ENCODE results near the gene CA7. TPM values are rescaled to one million over a fixed set of nuclear protein-coding genes. Genes with fewer than 3 reads are reported as not detected.
"Not testable (repeated sequence)": the region's sequence is repeated elsewhere in the genome, so short reads cannot be mapped to it uniquely, and the experiment has no call there.

The CA7 gene
- total RNA-seq, 1 experiment from 2014 or later = not detected

- DNase-seq (ENCODE audit: low read depth) = no peak
Observed at GRCh38 chr16:66846266-66846665, 2.1 kb downstream of the CA7 start.

- no peak for DNase-seq (ENCODE audit: low read depth)
Observed at GRCh38 chr16:66846831-66847230, 2.6 kb downstream of the CA7 start.

- no peak for DNase-seq (ENCODE audit: low read depth)
Observed at GRCh38 chr16:66847533-66848067, 3.4 kb downstream of the CA7 start.

- no peak for DNase-seq (ENCODE audit: low read depth)
Observed at GRCh38 chr16:66848172-66848571, 4.0 kb downstream of the CA7 start.

DNA sequence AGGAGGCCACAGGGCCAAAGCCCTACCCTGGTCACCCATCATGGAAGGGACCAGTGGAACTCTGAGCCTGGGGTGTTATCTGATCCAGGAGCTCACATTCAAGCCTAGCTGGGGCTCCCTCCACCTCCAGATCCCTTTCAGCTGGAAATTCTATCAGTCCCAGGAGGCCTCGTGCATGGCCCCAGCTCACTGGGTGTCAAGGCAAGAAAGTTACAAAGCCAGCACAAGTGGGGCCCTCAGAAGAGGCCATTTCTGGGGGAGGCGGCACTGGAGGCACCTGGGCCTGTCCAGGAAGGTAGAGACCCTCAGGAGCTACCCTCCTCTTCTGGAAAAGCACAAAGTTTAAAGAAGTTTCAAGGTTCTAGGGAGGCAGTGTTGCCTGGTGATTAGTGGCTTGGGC lies 4.8 kb downstream of the CA7 start:
- no peak for DNase-seq (ENCODE audit: low read depth)

DNA sequence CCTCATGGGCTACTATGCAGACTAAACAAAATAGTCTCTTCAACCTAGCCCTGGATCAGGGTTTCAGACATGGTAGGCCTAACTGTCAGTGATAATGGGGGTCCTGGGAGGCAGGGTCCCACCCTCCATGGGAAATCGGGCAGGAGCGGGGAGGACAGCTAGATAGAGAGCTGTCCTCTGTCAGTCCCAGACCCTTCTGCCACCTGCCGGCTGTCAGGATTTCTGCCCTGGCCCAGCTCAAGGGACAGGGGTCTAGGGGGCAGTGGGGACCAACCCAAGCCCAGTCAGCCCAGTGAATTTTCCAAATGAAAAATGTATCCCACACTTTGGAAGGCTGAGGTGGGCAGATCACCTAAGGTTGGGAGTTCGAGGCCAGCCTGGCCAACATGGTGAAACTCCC lies 5.3 kb downstream of the CA7 start:
- DNase-seq (ENCODE audit: low read depth) = no peak

DNA sequence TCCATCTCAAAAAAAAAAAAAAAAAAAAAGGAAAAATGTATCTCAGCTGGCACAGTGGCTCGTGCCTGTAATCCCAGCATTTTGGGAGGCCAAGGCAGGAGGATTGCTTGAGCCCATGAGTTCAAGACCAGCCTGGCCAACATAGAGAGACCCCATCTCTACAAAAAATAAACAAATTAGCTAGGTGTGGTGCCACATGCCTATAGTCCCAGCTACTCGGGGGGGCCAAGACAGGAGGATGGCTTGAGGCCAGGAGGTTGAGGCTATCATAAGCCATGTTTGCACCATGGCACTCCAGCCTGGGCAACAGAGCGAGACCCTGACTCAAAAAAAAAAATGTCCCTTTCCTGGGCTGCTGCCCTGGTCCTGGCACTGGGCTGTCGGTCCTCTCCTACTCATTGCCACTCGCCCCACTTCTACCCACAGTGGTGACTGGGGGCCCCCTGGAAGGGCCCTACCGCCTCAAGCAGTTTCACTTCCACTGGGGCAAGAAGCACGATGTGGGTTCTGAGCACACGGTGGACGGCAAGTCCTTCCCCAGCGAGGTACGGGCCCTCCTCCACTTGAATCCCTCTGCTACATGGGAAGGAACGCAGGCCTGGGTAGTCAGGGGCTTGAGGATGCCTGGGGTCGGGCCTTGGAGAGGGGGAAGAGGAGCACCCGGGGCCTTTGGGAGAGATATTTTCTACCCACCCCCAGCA lies 6.1 kb downstream of the CA7 start:
- no peak for DNase-seq (ENCODE audit: low read depth)

DNA sequence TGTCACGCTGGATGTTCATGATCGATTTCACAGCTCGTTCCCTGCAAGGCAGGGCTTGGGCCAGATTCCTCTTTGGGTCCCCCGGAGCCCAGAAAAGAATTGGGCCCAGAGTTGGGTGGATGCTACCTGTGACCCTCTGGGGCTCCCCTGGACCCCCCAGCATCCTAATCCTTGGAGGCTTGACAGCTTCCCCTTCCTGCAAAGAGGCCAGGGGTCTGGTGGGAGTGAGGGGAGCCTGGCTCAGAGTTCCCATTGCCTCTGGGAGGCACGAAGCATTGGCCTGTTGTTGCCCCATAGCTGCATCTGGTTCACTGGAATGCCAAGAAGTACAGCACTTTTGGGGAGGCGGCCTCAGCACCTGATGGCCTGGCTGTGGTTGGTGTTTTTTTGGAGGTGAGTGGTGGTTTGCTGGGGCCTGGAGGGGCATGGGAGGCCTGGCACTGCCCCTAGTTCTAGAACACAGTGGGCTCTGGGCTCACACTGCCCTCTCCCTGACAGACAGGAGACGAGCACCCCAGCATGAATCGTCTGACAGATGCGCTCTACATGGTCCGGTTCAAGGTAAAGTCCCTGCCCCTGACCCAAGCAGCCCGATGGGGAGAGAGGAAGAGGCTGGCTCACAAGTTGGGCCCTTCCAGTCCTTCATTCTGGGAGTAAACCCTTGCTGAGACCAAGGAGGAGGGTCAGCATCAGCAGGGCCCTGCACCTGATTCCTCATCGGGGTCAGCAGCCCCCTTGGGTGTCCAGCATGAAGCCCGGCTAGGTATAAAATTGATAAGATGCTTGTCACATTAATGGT lies 7.2 kb downstream of the CA7 start:
- DNase-seq (ENCODE audit: low read depth) = no peak

GRCh38 chr16:66853261-66854139 lies 9.3 kb downstream of the CA7 start:
- no peak for DNase-seq (ENCODE audit: low read depth)

- DNase-seq (ENCODE audit: low read depth) = no peak
Observed at GRCh38 chr16:66856184-66856730, 12.0 kb downstream of the CA7 start.

DNA sequence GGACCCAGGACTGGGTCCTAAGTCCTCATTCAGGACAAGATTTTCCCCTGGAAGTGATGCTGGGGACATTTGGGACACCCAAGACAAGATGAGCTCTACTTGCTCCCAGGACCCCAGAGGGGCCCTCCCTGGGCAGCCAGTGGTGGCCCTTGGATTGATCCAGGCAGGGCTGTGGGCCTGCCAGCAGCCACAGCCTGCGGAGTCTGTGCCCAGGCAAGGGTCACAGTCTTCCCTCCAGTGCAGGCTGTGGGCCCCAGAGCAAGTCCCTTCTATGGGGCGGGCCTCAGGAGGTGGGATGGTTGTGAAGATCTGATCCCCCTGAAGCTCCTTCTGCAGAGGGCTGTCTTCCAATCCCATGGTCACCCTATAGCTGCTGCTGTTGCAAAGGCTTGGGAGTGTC lies 12.6 kb downstream of the CA7 start:
- no peak for DNase-seq (ENCODE audit: low read depth)

DNA sequence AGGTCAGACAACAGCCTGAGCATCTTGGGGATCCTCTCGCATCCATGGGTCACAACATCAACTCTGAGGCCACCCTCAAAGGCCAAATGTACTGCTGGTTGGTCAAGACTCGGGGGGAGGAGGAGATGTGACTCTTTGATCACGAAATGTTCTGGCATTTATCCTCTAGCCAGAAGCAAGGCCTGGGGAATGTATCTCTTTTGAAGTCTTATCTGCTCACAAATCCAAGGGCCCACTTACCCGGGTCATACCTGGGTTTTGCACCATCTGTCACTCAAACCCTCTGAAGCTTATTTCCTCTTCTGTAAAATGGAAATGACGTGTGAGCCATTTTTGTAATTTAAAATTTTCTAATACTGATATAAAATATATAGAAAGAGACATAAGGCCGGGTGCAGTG lies 13.2 kb downstream of the CA7 start:
- DNase-seq (ENCODE audit: low read depth) = no peak

DNA sequence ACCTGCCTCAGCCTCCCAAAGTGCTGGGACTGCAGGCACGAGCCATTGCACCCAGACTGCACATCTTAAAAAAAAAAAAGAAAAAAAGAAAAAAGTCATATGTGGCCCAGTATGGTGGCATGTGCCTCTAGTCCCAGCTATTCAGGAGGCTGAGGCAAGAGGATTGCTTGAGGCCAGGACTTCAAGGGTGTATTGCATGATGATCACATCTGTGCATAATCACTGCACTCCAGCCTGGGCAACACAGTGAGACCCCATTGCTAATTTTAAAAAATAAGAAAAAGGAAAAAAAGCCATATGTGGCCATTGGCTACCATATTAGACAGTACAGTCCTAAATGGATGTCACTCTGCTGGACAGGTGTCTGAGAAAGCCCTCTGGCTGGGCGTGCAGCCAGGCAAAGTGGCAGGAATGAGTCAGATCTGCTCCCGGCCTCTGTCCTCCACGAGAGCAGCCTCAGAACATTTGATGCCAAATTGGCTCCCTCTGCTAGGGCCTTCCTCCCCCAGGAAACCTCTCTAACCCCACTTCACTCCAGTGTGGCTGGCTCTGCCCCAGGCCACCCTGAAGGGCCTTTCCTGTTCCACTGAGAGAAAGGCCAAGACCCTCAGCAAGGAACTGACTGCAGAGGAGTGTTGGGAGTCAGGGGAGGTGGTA lies 14.7 kb downstream of the CA7 start:
- peak; percentile 67 for DNase-seq (ENCODE audit: low read depth)

GRCh38 chr16:66859397-66860068 lies 15.3 kb downstream of the CA7 start:
- DNase-seq (ENCODE audit: low read depth) = no peak

- DNase-seq (ENCODE audit: low read depth) = no peak
Observed at GRCh38 chr16:66862023-66862520, 17.9 kb downstream of the CA7 start.

GRCh38 chr16:66863707-66864106 lies 19.5 kb downstream of the CA7 start:
- DNase-seq (ENCODE audit: low read depth) = no peak

GRCh38 chr16:66869424-66869823 lies 25.2 kb downstream of the CA7 start:
- DNase-seq (ENCODE audit: low read depth) = no peak

- DNase-seq (ENCODE audit: low read depth) = not testable (repeated sequence)
Observed at GRCh38 chr16:66871363-66871762, 27.1 kb downstream of the CA7 start.

GRCh38 chr16:66871840-66872239 lies 27.6 kb downstream of the CA7 start:
- DNase-seq (ENCODE audit: low read depth) = no peak

- DNase-seq (ENCODE audit: low read depth) = no peak
Observed at GRCh38 chr16:66872559-66872942, 28.3 kb downstream of the CA7 start.
